Stimulated activated CD4-positive, alpha-beta T cell treated with anti-CD3 and anti-CD28 coated beads, TNF-alpha, amount 100 ng/mL, for 4 hours (primary cell): ENCODE results near the gene ST3GAL2.
"Not testable (repeated sequence)": the region's sequence is repeated elsewhere in the genome, so short reads cannot be mapped to it uniquely, and the experiment has no call there.

Experiments
- DNase-seq, 3 experiments: peaks; one replicate each; pipeline ENCODE4 v3.0.0-alpha.2; 2020; ENCODE audit warnings: low read depth in 3 of 3

The ST3GAL2 gene

GRCh38 chr16:70417661-70418060, 21.2 kb downstream of the ST3GAL2 start:
- DNase-seq = no peak

- no peak for DNase-seq
Observed at GRCh38 chr16:70416748-70417616, 21.9 kb downstream of the ST3GAL2 start.

- DNase-seq = not testable (repeated sequence)
Observed at GRCh38 chr16:70413572-70413971, 25.3 kb downstream of the ST3GAL2 start.

GRCh38 chr16:70412385-70412784, 26.5 kb downstream of the ST3GAL2 start:
- no peak for DNase-seq

- no peak for DNase-seq
Observed at GRCh38 chr16:70410734-70411133, 28.2 kb downstream of the ST3GAL2 start.

GRCh38 chr16:70407811-70408274, 31.1 kb downstream of the ST3GAL2 start:
- no peak for DNase-seq

- DNase-seq = not testable (repeated sequence)
Observed at GRCh38 chr16:70406104-70406503, 32.8 kb downstream of the ST3GAL2 start.

- DNase-seq = no peak
Observed at GRCh38 chr16:70402916-70403659, 35.8 kb downstream of the ST3GAL2 start.

- DNase-seq = no peak
Observed at GRCh38 chr16:70399951-70400350, 38.9 kb downstream of the ST3GAL2 start.

- no peak for DNase-seq
Observed at GRCh38 chr16:70399381-70399780, 39.5 kb downstream of the ST3GAL2 start.

- DNase-seq = no peak
Observed at GRCh38 chr16:70398177-70398743, 40.6 kb downstream of the ST3GAL2 start.

GRCh38 chr16:70396246-70396904, 42.5 kb downstream of the ST3GAL2 start:
- DNase-seq = no peak

- DNase-seq = peak; percentile 13 to 46 (median 23)
Observed at GRCh38 chr16:70395345-70395901, 43.5 kb downstream of the ST3GAL2 start.

- DNase-seq = no peak
Observed at GRCh38 chr16:70394853-70395252, 44.0 kb downstream of the ST3GAL2 start.

- DNase-seq = no peak
Observed at GRCh38 chr16:70393662-70394061, 45.2 kb downstream of the ST3GAL2 start.

- no peak for DNase-seq
Observed at GRCh38 chr16:70392606-70393005, 46.3 kb downstream of the ST3GAL2 start.

- no peak for DNase-seq
Observed at GRCh38 chr16:70391881-70392481, 46.9 kb downstream of the ST3GAL2 start.

GRCh38 chr16:70391446-70391845, 47.5 kb downstream of the ST3GAL2 start:
- no peak for DNase-seq

GRCh38 chr16:70390774-70391173, 48.1 kb downstream of the ST3GAL2 start:
- no peak for DNase-seq

GRCh38 chr16:70388006-70388680, 50.8 kb downstream of the ST3GAL2 start:
- DNase-seq = no peak
